Natural killer cell (primary cell): ENCODE measurements around the gene KLK12. TPM values are rescaled to one million over a fixed set of nuclear protein-coding genes. Genes with fewer than 3 reads are reported as not detected.

Experiments
- ATAC-seq, 3 donors: fragments of 150-1000 bp in 2 of 3; fragments of 200-7000 bp in 1 of 3; cut with Tn5 transposase; 1 replicate in 1 of 3; 2 replicates in 2 of 3; pipeline ENCODE4 v1.10.0; 2021; ENCODE audit warnings: mild to moderate bottlenecking in 2 of 3, moderate library complexity in 2 of 3
- DNase-seq, 2 donors: peaks; one replicate each; pipeline versions ENCODE4 v3.0.0 to v3.0.0-alpha.2; 2013 to 2021; ENCODE audit warnings: mixed read lengths in 1 of 2
- H3K27ac ChIP-seq: one replicate; pipeline ENCODE4 v1.5.1; 2013; ENCODE audit warnings: mild to moderate bottlenecking, low read length
- H3K27me3 ChIP-seq: one replicate; pipeline ENCODE4 v1.6.1; 2013; ENCODE audit warnings: low read length; ENCODE audit not compliant: control insufficient read depth, insufficient read depth
- H3K36me3 ChIP-seq: one replicate; pipeline ENCODE4 v1.6.1; 2013; ENCODE audit warnings: low read length; ENCODE audit not compliant: control insufficient read depth, insufficient read depth
- H3K4me1 ChIP-seq: one replicate; pipeline ENCODE4 v1.6.1; 2013; ENCODE audit warnings: low read length; ENCODE audit not compliant: control insufficient read depth, insufficient read depth
- H3K4me3 ChIP-seq: one replicate; pipeline ENCODE4 v1.5.1; 2013; ENCODE audit warnings: low read length
- H3K9me3 ChIP-seq: one replicate; pipeline ENCODE4 v1.6.1; 2013; ENCODE audit warnings: low read length; ENCODE audit not compliant: control insufficient read depth, insufficient read depth
- H3K27ac Mint-ChIP-seq, 2 donors: one replicate each; pipeline ENCODE4 v1.8.0; 2022; ENCODE audit warnings: mild to moderate bottlenecking in 2 of 2, mixed read lengths in 2 of 2, moderate library complexity in 1 of 2
- H3K27me3 Mint-ChIP-seq, 2 donors: one replicate each; pipeline ENCODE4 v1.8.0; 2022; ENCODE audit warnings: low read depth in 2 of 2, mixed read lengths in 2 of 2
- H3K36me3 Mint-ChIP-seq: one replicate; pipeline ENCODE4 v1.8.0; 2022; ENCODE audit warnings: mixed read lengths
- H3K4me1 Mint-ChIP-seq, 2 donors: one replicate each; pipeline ENCODE4 v1.8.0; 2022; ENCODE audit warnings: mixed read lengths in 2 of 2
- H3K4me3 Mint-ChIP-seq: one replicate; pipeline ENCODE4 v1.8.0; 2022; ENCODE audit warnings: mild to moderate bottlenecking, moderate library complexity, mixed read lengths
- H3K9me3 Mint-ChIP-seq, 2 donors: one replicate each; pipeline ENCODE4 v1.8.0; 2022; ENCODE audit warnings: mixed read lengths in 2 of 2
- CTCF ChIP-seq: fragments of 200-600 bp; IDR thresholded peaks from one replicate; pipeline ENCODE4 v1.8.0; 2022; ENCODE audit warnings: antibody characterized with exemption
- WGBS: methylation state at CpG from one replicate; pipeline ENCODE4 v1.1.7; 2013; ENCODE audit warnings: missing lambda C conversion rate; ENCODE audit not compliant: insufficient coverage; 5-methylcytosine and 5-hydroxymethylcytosine counted together
- intact Hi-C: fragments of 100-400 bp; cut with micrococcal nuclease; formaldehyde crosslinking; loops from one replicate; pipeline ENCODE4 v1.14.2; 2022
- total RNA-seq, 4 donors: library from RNA; stranded (reverse); fragments of 120-200 nt in 1 of 4; gene quantifications; one replicate each; pipeline versions ENCODE4 v1.2.3 to v1.2.4, GENCODE V29; 2013 to 2022

Gene KLK12
- total RNA-seq, 3 donors from 2014 or later (not counting 1 experiment from before 2014, with no cell fraction given): not detected

DNA sequence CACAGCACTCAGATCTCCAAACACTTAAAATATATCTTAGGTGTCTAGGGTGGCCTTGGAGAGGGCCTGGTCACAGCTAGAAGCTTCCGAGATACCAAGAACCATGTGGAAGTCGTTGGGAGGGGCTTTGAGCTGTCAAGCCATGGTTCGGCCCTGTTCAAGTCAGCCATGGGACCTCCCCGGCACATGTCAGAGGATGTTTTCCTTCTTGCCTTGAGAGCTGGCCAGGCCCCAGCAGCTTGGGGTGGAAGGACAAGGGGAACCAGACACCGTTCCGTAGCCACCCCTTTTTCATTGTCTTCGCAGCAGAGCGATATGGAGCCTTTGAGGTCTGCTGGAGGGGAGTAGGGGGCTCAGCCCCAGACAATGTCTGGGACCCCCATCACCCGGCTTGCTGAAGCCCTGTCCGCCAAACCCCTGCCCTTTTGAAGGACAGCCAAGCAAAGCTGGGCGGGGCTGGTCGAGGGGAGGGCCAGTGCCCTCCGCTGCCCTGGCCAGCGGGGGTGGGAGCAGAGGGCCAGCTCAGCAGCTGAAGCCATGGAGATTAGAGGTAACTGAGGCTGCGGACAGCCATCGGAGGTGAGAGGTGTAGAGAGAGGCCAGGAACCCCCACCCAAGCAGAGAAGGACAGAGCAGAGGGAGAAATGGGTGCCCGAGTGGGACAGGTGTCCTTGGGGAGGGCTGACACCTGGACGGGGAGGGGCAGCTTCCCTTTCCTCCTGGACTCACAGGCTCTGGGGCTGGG, 8.8 kb downstream of the KLK12 start:
- Histone ChIP-seq H3K36me3 (no peaks in the 10 kb centered on the region), H3K27me3 (peaks cover 5% of the 10 kb centered on the region), H3K27ac (no peak overlapping the region), H3K9me3 (no peaks in the 10 kb centered on the region), H3K4me1 (no peaks in the 10 kb centered on the region), H3K4me3 (no peak overlapping the region)
- Mint-ChIP-seq H3K4me1 (no peaks in the 10 kb centered on the region), H3K4me3 (no peak overlapping the region), H3K9me3 (no peaks in the 10 kb centered on the region), H3K27ac (no peak overlapping the region), H3K27me3 (peaks cover 5 to 26% of the 10 kb centered on the region in 2 donors), H3K36me3 (no peaks in the 10 kb centered on the region)
- DNase-seq (no peak), ATAC-seq (no peak)
- 69% methylated on average over 18 of the region's 18 CpGs for WGBS
- intact Hi-C loops: no loop called here
- no peak for TF ChIP-seq CTCF

GRCh38 chr19:51025401-51025800, 9.4 kb downstream of the KLK12 start:
- intact Hi-C loops: no loop called here
- H3K4me1 Mint-ChIP-seq: no peaks in the 10 kb centered on the region
- H3K4me1 ChIP-seq: no peaks in the 10 kb centered on the region
- 88% methylated on average over 1 of the region's 6 CpGs for WGBS
- H3K4me3 ChIP-seq: no peak overlapping the region
- peaks cover 5% of the 10 kb centered on the region for H3K27me3 ChIP-seq
- no peaks in the 10 kb centered on the region for H3K9me3 Mint-ChIP-seq
- DNase-seq (no peak), ATAC-seq (no peak)
- no peaks in the 10 kb centered on the region for H3K9me3 ChIP-seq
- no peak overlapping the region for H3K27ac ChIP-seq
- no peak for TF ChIP-seq CTCF
- H3K36me3 ChIP-seq: no peaks in the 10 kb centered on the region
- H3K4me3 Mint-ChIP-seq: no peak overlapping the region
- H3K36me3 Mint-ChIP-seq: no peaks in the 10 kb centered on the region
- H3K27ac Mint-ChIP-seq: no peak overlapping the region
- peaks cover 0 to 21% of the 10 kb centered on the region in 2 donors for H3K27me3 Mint-ChIP-seq

GRCh38 chr19:51024924-51025323, 9.9 kb downstream of the KLK12 start:
- 56% methylated on average over 5 of the region's 5 CpGs for WGBS
- no peaks in the 10 kb centered on the region for H3K36me3 Mint-ChIP-seq

More at GRCh38 chr19:51024924-51025323, 9.9 kb downstream of the KLK12 start:
- no peak for ATAC-seq
- H3K4me3 ChIP-seq: no peak overlapping the region
- Mint-ChIP-seq H3K4me3 (no peak overlapping the region), H3K27me3 (peaks cover 4 to 23% of the 10 kb centered on the region in 2 donors), H3K4me1 (peaks cover 3% of the 10 kb centered on the region in 2 donors), H3K27ac (no peak overlapping the region), H3K9me3 (no peaks in the 10 kb centered on the region)
- no peak for DNase-seq
- no peak overlapping the region for H3K27ac ChIP-seq
- no peaks in the 10 kb centered on the region for H3K9me3 ChIP-seq
- no peak for TF ChIP-seq CTCF
- intact Hi-C loops: loop anchor here (5.0 kb wide), 1 partner anchor 67 kb away; no protein-coding TSS in a partner anchor
- H3K36me3 ChIP-seq: no peaks in the 10 kb centered on the region
- H3K4me1 ChIP-seq: peaks cover under 1% of the 10 kb centered on the region
- H3K27me3 ChIP-seq: peaks cover 6% of the 10 kb centered on the region
